Right forelimb (tissue), 1 donor: ENCODE measurements around the gene CYP4A11.
"Not testable (repeated sequence)": the region's sequence is repeated elsewhere in the genome, so short reads cannot be mapped to it uniquely, and the experiment has no call there.

ENCODE experiments used
- DNase-seq: peaks from one replicate; pipeline ENCODE4 v3.0.0-alpha.2; 2018

Gene CYP4A11

DNA sequence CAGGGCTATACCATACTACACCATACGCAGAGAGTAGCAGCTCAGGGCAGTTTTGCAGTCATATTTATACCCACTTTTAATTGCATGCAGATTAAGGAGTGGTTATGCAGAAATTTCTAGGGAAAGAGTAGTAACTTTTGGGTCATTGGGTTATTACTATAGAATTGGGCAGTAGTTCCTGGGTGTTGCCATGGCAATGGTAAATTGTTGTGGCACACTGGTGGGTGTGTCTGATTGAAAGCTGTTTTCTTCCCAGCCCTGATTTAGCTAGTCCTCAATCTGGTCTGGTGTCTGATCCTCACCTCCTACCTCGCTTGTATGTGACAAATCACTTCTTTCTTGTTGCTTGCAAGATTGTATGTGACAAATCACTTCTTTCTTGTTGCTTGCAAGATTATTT lies 30.5 kb downstream of the CYP4A11 start:
- no peak for DNase-seq

DNA sequence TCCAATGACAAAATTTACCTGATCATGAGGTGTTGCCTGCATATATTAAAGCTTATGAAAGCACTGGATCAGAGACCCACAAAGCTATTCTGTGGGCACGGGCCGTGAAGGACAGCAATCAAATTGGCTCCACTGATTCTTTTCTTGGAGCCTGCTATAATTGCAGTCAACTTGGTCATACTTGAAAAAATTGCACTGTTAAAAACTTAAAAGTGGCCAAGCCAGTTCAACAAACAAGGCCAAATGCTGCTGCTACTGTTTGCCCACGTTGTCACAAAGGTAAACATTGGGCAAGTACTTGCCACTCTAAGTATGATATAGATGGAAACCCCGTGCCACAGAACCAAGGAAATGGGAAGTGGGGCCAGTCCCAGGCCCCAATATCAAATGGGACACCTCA lies 37.8 kb downstream of the CYP4A11 start:
- no peak for DNase-seq

DNA sequence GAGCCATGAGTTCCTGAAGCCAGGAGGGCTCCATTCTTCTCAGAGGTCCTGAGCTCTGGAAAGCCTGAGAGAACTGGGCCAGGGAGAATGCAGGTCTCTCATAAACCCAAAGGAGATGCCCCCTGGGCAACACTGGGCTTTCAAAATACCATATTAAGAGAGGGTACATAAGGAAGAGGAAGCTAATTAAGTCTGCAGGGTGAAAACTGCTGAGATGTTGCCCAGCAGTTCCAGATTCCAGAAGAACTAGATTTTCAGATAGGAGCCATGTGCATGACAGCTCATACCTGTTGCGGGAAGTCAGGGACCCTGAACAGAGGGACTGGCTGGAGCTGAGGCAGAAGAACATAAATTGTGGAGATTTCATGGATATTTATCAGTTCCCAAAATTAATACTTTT lies 40.9 kb downstream of the CYP4A11 start:
- DNase-seq, result no peak

DNA sequence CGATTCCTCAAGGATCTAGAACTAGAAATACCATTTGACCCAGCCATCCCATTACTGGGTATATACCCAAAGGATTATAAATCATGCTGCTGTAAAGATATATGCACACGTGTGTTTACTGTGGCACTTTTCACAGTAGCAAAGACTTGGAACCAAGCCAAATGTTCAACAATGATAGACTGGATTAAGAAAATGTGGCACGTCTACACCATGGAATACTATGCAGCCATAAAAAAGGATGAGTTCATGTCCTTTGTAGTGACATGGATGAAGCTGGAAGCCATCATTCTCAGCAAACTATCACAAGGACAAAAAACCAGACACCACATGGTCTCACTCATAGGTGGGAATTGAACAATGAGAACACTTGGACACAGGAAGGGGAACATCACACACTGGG lies 59.6 kb downstream of the CYP4A11 start:
- not testable (repeated sequence) for DNase-seq
